ENCODE data around the gene P3H3. TPM values are rescaled to one million over a fixed set of nuclear protein-coding genes. Genes with fewer than 3 reads are reported as not detected.
A peak's percentile ranks its signal among the peaks of the same experiment; 100 is the strongest.

The P3H3 gene
- total and polyA plus RNA-seq, 9 of the 15 experiments (the other 6 are each of a cell fraction or from before 2014, with no cell fraction given), result 0.03 to 15.0 (median 4.8) TPM

GRCh38 chr12:6851921-6852650, 23.9 kb downstream of the P3H3 start, which contains the start of gene USP5 (continued):
- TF ChIP-seq TAF7 (tag; IDR thresholded peaks at IDR 0.05) (peak; percentile 33; the same call in 1 of the 2 replicates), ADNP (tag; IDR thresholded peaks at IDR 0.05) (no peak), MYBL2 (IDR thresholded peaks at IDR 0.05; ENCODE audit: low read depth) (no peak), MYBL2 (CRISPR knock-in tag; IDR thresholded peaks at IDR 0.05; ENCODE audit: borderline replicate concordance) (no peak), ZNF639 (CRISPR knock-in tag; conservative IDR thresholded peaks at IDR 0.05 in 1 of 2, IDR thresholded peaks at IDR 0.05 in 1 of 2) (peak in 1 of 2 experiments; percentile 92; a peak in 2 of 4 replicates), ZNF124 (CRISPR knock-in tag; IDR thresholded peaks at IDR 0.05) (no peak), ZFP30 (CRISPR knock-in tag; IDR thresholded peaks at IDR 0.05; ENCODE audit: borderline replicate concordance) (no peak), SAP30 (IDR thresholded peaks at IDR 0.05; ENCODE audit: borderline replicate concordance, insufficient read depth, low read depth, low read length, poor library complexity, severe bottlenecking) (peak; percentile 86), RFX7 (CRISPR knock-in tag; IDR thresholded peaks at IDR 0.05) (no peak), MTA3 (IDR thresholded peaks at IDR 0.05; ENCODE audit: borderline replicate concordance) (no peak; the same call in 1 of the 2 replicates), ZFP1 (CRISPR knock-in tag; IDR thresholded peaks at IDR 0.05) (no peak), TFE3 (CRISPR knock-in tag; IDR thresholded peaks at IDR 0.05) (no peak), HLTF (IDR thresholded peaks at IDR 0.05) (0 out of 2 replicates have a peak, but pooled peaks have one; percentile 22), ZNF77 (CRISPR knock-in tag; IDR thresholded peaks at IDR 0.05) (no peak), ZNF740 (CRISPR knock-in tag; IDR thresholded peaks at IDR 0.05) (no peak), ZNF740 (tag; IDR thresholded peaks at IDR 0.05) (0 out of 4 replicates have a peak, but pooled peaks of 1 of the 2 experiments have one; percentile 48), ZNF707 (CRISPR knock-in tag; conservative IDR thresholded peaks at IDR 0.05) (no peak), GABPA (tag; conservative IDR thresholded peaks at IDR 0.05; ENCODE audit: low read depth) (peak; percentile 92), FOSL1 (tag; conservative IDR thresholded peaks at IDR 0.05) (no peak), ZKSCAN3 (CRISPR knock-in tag; IDR thresholded peaks at IDR 0.05) (no peak), MCM2 (IDR thresholded peaks at IDR 0.05; ENCODE audit: low read depth) (no peak), ATF1 (CRISPR knock-in tag; IDR thresholded peaks at IDR 0.05) (no peak), ATF1 (tag; IDR thresholded peaks at IDR 0.05) (peak; percentile 92), ELK1 (CRISPR knock-in tag; IDR thresholded peaks at IDR 0.05) (no peak)

Data from K562 (cell line).